Fibroblast of skin of scalp (primary cell): ENCODE data around the gene SNAPC3.

Experiments used
- DNase-seq: peaks from one replicate; pipeline ENCODE4 v3.0.0-alpha.2; 2013

Gene SNAPC3

DNA sequence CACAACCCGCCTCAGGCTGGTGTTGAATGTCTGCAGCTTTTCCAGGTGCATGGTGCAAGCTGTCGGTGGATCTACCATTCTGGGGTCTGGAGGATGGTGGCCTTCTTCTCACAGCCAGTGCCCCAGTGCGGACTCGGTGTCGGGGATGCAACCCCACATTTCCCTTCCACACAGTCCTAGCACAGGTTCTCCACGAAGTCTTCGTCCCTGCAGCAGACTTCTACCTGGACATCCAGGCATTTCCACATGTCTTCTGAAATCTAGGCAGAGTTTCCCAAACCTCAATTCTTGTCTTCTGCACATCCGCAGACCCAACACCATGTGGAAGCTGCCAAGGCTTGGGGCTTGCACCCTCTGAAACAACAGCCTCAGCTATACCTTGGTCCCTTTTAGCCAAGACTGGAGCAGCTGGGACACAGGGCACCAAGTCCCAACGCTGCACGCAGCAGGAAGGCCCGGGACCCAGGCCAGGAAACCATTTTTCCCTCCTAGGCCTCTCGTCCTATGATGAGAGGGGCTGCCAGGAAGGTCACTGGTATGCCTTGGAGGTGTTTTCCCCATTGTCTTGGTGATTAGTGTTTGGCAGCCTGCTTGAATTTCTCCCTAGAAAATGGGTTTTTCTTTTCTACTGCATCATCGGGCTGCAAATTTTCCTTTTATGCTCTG lies 69.9 kb downstream of the SNAPC3 start:
- no peak for DNase-seq

DNA sequence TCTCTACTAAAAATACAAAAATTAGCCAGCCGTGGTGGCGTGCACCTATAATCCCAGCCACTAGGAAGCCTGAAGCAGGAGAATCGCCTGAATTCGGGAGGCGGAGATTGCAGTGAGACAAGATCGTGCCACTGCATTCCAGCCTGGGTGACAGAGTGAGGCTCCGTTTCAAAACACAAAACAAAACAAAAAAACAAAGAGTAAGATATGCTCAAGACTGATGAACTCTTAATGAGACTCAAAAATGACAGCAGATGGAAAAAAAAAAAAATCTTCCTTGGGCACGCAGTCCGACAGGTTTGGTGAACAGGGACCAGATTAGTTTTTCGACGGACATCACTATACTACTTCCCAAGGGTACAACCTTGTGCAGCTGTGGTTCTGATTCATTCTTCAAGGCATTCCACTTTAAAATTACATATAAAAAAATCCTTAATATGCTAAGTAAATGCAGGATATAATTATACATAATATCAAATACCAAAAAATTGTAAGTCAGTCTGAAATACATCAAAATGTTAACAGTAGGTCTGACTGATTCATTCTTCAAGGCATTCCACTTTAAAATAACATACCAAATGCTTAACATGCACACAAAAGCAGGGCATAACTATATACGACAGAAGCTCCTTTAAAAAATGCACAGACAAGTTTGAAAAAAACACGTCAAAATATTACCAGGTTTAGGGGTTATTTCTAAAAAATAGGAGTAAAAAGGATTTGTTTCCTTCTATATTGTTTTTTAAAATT lies 75.7 kb downstream of the SNAPC3 start:
- DNase-seq, result peak; percentile 55

DNA sequence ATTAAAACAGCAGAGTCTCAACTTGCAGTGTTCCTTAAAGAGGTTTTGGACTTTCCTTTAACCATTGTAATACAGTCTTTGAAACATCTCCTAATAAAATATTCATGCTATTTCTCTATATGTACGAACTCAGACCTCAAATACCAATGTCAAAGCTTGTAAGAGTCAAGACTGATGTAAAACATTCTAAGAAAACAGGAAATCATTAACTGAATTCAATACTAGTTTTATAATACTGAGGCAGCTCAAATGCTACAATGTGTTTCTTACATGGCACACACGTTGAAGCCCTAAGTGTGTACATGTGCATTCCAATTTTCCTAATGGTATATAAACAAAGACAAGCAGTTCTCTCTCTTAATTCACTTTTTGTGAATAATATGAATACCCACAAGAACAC lies 76.5 kb downstream of the SNAPC3 start:
- DNase-seq, result peak; percentile 50

DNA sequence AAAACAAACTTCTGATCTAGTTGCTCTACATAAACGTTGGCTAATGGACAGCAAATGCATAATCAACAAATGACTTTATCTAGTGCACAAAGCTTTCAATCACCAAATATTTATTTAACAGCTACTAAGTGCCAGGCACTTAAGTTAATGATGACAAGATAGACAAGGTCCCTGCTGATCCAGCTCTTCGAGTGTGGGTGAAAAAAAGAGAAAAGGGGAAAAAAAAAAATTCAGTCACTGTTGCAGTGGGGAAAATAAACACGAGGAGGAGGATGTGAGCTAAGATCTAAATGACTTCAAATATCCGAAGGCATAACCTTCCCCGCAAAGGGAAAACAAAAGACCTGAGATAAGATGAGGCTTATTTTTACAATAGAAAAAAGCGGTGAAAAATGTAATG lies 78.5 kb downstream of the SNAPC3 start:
- DNase-seq, result no peak

DNA sequence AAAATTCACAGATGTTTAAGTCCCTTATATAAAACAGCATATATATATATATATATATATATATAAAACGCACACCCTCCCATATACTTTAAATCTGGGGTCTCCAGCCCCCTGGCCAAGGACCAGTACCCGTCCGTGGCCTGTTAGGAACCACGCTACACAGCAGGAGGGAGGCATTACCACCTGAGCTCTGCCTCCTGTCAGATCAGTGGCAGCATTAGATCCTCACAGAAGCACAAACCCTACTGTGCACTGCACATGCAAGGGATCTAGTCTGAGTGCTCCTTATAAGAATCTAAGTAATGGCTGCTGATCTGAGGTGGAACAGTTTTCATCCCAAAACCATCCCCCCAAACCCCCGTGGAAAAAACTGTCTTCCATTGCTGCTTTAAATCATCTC lies 79.1 kb downstream of the SNAPC3 start:
- DNase-seq, result no peak

DNA sequence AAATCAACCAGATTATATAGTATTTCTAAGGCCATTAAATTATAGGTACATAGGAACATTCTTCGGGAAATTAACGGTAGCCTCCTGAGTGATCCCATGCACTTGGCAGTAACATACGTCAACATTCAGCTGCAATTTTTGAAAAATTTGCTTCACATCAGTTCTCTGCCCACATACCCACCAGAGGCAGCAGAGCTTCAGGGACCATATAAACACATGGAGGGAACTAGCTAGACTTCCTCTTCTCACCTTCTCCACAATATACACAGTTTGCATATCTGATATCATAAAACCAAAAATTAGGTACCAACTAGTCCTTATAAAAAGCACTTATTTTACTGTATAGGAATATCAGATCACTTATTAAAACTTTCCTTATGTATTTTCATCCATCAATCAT lies 83.2 kb downstream of the SNAPC3 start:
- DNase-seq, result no peak

DNA sequence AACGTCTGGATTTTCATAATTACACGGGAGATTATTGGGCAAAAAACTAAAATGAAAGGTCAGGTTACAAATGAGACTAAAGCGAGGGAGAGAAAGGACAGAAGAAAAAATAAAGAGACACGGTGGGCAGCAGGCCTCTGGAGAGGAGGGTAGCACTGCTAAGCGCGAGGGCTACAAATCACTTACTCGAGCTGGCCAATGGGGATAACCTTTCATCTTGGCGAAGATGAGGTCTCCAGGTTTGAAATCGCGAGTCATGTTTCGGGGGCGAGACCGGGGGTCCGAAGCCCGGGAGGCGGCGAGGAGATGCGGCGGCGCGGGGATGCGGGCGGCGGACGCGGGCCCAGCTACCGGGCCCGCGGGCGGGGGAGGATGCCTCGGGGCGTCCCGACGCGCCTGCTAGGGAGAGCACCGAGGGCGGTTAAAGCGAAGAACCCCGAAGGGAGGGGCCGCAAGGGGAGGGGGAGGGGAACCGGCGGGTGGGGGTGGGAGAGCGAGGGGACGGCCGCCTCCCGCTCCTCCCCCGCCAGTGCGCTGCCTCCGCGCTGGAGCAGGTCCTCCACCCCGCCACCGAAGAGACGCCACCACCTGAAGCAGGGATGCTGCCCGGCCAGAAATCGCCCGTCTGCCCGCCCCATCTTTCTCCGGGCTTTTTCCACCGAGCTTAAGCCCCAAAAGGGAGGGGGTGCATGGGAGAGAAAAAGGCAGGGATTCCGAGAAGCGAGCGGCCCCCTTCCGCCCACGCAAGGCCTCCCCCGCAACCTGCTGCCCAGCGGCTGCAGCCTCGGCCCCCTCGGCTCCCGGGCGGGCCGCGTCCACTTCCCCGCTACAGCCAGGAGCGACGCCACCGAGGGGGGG lies 87.5 kb downstream of the SNAPC3 start:
- DNase-seq, result peak; percentile 12

DNA sequence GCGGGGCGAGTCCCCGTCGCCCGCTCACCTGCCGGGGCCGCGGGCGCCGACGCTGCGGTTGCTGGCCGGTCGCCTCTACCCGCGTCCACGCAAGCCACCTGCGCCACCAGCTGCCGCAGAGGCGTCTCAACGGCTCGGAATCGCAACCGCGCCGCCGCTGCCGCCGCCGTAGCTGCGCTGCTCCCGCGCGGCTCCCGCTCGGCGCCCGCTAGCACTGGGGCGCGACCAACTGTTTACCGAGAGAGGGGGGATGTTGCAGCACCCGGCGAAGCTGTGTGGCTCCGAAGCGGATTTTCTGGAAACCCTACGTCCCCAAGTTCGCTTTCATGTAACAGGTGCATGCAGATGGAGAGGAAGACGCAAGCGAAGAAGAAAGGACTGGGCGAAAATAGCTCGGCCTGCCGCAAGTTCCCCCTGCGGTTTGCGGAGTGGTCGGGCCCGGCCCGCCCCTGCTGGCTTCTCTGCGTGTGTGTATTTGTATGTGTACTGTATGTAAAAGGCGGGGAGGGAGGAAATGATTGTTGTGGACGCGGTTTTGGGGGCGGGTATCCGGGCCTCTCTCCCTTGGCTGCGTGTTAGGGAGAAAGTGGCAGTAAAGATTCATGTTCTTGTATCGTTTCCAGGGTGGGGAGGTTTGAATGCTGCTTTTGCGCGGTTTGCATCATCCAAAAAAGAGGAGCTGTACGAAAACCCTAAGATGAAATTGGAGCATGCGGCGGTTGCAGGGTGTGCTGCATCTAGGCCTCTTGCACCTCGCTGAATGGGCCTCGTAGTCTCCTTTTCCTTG lies 88.3 kb downstream of the SNAPC3 start, which contains the start of gene PSIP1:
PSIP1 (minus strand) TSS at position 182 of the 787 bp plus-strand sequence. CDS start 782 bp downstream, outside the sequence.
- DNase-seq, result peak; percentile 85
